GM12873 (cell line): ENCODE results near the gene RAB9A.
A peak's percentile ranks its signal among the peaks of the same experiment; 100 is the strongest.

ENCODE experiments used
- TF ChIP-seq, protein P1 (sequence below): IDR thresholded peaks from 2 replicates; pipeline ENCODE4 v1.5.1; 2012; ENCODE audit warnings: low read depth, mild to moderate bottlenecking, moderate library complexity, low read length, control low read depth; ENCODE audit not compliant: insufficient read depth; ENCODE audit errors: missing control alignments

Gene RAB9A, protein sequence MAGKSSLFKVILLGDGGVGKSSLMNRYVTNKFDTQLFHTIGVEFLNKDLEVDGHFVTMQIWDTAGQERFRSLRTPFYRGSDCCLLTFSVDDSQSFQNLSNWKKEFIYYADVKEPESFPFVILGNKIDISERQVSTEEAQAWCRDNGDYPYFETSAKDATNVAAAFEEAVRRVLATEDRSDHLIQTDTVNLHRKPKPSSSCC

DNA sequence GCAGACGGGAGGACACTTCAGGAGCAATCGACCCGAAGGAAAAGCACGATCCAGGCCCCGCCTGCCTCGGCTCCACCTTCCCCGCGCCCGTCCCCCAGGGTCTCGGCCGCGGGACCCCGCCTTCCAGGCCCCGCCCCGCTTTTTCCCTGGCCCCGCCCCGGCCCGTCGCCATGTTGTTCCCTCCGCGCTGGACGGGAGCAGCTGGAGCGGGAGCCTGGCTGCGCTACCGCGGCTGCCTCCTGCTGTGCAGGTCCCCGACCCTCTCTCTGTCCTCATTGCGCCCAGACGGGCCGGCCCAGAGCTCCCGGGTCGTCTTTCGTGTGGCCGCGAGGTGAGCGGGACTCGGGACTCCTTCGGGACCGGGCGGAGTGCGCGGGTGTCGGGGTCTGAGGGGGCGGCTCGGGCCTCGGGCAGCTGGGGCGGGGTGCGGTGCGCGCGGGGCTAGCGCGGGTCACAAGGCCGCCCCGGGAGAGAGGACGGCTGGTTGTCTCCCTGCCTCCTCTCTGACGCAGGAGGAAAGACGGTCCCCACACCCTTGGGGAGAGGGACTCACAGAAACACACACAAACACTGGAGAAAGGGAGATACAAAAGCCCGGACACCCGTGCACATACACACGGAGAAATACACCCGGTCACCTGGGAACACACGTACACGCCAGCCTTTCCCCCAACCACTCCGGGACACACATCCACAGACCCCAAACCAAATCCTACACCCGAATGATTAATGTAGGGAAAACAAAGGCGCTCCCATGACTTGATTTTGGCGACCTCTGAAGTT lies at the start of gene RAB9A:
Gene RAB9A (plus strand): TSS at position 171 of the 783 bp plus-strand sequence. CDS start 19,619 bp downstream, outside the sequence.
- TF ChIP-seq, protein P1, sequence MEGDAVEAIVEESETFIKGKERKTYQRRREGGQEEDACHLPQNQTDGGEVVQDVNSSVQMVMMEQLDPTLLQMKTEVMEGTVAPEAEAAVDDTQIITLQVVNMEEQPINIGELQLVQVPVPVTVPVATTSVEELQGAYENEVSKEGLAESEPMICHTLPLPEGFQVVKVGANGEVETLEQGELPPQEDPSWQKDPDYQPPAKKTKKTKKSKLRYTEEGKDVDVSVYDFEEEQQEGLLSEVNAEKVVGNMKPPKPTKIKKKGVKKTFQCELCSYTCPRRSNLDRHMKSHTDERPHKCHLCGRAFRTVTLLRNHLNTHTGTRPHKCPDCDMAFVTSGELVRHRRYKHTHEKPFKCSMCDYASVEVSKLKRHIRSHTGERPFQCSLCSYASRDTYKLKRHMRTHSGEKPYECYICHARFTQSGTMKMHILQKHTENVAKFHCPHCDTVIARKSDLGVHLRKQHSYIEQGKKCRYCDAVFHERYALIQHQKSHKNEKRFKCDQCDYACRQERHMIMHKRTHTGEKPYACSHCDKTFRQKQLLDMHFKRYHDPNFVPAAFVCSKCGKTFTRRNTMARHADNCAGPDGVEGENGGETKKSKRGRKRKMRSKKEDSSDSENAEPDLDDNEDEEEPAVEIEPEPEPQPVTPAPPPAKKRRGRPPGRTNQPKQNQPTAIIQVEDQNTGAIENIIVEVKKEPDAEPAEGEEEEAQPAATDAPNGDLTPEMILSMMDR: no peak

DNA sequence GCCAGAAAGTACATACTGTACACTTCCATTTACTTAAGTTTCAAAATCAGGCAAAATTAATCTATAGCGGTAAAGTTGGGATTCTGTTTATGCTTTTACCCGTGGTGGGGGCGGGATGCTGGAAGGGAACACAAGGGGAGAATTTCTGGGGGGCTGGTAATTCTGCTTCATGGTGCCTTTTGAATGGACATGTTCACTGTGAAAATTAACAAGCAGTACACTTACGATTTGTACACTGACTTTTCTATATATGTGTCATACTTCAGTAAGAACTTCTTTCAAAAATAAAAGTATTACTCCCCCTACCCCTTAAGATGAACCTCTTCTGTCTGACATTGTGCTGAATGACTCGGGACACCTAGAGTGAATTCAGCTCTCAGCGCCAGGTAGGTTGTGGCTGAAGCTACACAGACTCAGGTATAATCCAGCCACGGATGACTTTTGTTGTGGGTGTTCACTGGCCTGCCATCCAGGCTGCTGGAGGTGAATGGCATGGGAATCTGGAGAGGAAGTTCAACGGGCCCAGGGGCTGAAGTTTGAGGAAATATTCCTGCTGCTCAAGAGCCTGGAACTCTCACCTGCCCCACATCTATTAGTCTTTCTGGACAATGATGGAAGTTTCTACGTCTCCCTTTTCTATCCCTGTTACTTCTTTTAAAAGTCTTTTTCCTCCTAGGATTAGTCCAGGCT lies 43.3 kb upstream of the RAB9A start:
- TF ChIP-seq, protein P1: no peak

DNA sequence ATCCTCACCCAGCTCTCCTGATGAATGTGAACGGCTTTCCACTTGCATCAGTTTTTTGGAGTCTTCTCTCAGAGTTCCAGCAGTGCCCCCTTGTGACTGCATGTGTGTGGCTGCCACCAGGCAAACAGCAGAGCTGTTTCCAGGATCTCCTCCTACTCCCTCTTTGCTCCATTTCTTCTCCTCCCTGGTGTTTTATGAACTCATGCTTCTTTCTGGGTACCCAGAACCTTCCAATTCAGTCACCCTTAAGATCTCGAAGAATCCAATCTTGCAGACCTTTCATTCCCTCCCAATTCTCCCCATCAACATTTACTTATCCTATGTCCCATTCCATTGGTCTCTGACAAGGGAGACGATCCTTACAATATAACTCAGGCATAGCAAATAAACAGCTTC lies 42.8 kb upstream of the RAB9A start:
- TF ChIP-seq, protein P1: peak; percentile 79

DNA sequence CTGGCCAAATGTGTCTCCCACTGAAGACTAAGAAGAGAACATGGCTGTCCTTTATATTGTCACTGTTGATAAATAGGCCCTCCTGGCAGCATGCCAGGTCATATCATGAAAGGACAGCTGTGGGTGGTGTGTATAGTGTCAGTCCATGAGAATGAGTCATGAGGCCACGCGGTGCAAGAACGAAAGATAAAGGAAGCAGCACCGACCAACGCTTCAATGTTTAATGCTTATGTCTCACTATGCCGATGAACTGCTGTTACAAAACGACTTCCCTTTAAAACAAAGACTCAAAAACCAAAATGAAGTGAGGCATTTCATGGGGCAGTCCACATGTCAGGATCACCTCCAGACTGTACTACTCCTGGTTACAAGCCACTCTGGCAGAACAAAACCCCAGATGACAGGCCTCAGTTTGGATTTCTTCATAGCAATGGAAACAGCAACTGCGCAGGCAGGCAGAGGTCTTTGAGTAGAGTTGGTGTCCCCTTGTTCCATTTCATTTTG lies 41.2 kb upstream of the RAB9A start:
- TF ChIP-seq, protein P1: no peak

DNA sequence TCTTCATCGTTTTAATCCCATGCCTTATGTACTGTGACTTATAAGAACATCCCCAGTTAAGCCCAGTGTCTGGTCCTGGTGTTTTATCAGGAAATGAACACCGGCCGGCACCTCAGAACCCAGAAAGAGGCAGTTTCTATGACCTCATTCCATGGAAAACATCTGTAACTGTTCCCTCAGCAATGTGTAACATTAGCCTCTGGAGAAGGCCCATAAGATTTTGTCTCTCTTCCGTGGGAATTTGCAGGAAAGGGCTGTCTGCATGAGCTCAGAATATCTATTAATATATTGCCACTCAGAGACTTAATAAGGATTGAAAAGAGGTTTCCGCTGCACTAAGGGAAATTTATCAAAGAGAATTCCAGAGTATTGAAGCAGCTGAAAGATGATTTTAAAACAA lies 39.1 kb upstream of the RAB9A start:
- TF ChIP-seq, protein P1: no peak

DNA sequence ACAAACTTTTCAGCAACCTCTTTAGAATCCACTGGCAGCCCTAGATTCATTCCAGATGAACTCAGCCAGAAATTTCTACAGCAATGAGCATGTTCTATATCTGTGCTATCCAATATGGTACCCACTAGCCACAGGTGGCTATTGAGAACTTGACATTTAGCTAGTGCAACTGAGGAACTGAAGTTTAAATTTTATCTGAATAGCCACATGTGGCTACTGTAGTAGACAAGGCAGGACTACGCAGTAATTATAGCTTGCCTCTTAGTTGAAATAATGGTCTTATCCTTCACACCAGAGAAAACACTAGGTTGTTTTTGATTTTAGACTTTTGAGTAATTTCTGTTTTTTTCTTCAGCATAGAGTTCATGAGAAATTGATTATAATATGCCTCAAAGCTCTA lies 38.6 kb upstream of the RAB9A start:
- TF ChIP-seq, protein P1: no peak

DNA sequence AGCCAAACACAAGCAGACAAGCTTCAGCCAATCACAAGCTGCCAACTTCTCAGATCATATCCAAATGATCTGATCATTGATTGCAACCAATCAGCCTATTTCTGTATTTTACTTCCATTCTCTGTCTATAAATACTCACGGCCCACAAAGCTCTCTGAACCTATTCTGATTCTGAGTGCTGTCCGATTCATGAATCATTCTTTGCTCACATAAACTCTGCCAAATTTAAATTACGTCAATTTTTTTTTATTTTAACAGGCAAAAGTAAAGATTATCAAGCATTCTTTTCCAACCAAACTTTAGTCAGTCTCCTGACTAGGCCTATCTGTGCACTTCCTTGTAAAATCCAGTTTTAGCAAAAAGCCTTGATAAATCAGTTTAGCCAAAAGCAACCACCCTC lies 37.8 kb upstream of the RAB9A start:
- TF ChIP-seq, protein P1: no peak
